Non-pigmented ciliary epithelial cell (primary cell): ENCODE results near the gene ZKSCAN5.

ENCODE experiments used
- DNase-seq: peaks from one replicate; pipeline ENCODE4 v3.0.0-alpha.2; 2010; ENCODE audit warnings: low read depth

ZKSCAN5 gene

GRCh38 chr7:99504603-99505323 is at the start of gene ZKSCAN5:
Gene ZKSCAN5, plus strand, starts transcription at chr7:99504662. Its CDS starts 1,383 bp downstream, at chr7:99506045.
- peak; percentile 86 for DNase-seq

GRCh38 chr7:99455874-99456273 is 48.6 kb upstream of the ZKSCAN5 start:
- DNase-seq, result no peak

DNA sequence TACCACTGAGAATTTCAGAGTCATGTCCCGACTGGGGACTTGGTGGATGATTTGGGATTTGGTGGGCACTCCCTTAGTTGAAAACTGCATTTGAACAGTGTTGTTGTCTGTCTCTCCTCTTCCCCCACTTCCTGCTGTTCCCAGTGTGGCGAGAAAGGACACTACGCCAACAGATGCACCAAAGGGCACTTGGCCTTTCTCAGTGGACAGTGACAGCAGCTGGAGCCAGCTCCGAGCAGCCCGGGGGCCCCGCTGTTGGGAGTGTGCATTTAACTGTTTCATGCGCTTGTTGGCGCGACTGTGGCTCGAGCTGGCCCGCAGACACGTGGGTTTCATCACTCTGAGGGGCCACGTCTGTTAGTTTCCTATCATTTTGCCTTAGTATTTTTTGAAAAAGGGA is 48.2 kb upstream of the ZKSCAN5 start:
- no peak for DNase-seq

- DNase-seq, result no peak
Measured at GRCh38 chr7:99457050-99457649, 47.3 kb upstream of the ZKSCAN5 start.

GRCh38 chr7:99457650-99458493 is 46.6 kb upstream of the ZKSCAN5 start:
- no peak for DNase-seq

DNA sequence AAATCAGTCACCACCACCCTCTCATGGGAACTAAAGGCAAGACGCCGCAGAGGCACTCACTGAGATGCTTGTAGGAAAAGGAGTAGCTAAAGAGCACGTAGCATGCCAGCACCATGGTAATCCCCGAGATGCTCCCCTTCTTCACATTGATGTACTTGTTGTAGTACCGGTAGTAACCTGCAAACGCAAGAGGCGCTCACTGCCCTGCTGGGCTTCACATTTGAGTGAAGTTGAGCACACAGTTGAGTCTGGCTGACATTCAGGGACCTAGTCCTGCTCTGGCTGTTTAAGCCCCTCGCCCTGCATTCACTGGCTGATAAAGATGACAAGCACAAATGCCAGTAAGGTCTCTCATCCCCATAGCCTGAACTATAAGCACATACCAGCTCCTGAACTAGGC is 45.4 kb upstream of the ZKSCAN5 start:
- no peak for DNase-seq

DNA sequence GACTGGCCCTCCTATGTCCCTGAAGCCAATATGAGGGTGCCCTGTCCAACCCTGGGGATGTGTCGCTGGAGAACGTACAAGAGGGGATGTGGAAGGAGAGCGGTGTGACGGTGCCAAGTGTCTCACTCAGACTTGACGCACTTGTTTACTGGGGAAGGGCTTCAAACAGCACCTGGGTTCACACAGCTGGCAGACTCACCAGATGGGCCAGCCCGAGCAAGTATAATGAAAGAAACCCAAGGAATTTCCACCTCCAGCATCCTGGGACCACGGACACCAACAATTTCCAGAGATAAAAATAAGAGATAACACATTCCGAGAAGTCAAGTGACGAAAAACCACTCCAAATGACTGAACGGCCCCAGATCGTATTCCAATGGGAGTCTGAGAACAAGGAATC is 43.8 kb upstream of the ZKSCAN5 start:
- no peak for DNase-seq

GRCh38 chr7:99461221-99461620 is 43.2 kb upstream of the ZKSCAN5 start:
- DNase-seq, result no peak

DNA sequence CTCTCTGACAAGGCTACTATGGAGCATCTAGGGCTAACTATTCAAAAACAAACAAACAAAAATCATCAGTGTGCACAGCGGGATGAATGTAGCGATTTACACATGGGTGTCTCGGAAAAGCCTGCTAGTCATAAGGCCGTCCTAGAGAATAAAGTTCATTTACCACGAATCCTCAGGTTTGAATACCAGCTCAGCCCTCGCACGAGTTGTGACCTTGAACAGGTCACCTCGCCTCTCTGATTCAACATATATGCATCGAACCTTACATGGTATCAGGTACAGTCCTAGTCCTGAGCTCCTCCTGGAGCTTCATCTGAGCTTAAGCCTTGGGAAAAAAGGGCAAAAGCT is 39.1 kb upstream of the ZKSCAN5 start:
- DNase-seq, result no peak

DNA sequence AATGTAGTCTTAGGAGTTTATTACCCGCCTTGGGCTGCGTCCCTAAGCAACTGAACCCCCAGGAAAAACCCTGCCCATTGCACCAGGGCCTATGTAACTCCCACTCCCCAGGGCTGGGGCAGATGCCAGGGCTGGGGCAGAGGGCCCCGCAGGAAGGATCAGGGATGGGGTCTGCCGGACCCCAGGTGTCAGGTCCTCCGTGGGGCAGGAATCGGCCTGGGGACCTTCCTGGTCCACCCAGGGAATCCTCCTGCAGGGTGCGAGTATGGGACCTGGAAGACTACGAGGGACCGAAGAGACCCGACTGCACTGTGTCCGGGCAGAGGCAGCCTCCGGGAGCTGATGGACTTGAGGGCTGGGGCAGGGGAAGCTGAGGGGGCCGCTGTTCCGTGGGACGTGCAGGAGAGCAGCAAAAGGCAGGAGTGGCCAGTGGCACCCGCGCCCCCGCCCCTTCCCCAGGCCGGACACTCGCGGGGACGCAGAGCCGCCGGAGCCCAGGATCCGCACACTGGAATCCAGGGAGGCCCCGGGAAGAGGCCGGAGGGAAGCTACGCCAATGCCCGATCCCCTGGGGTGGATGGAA is 36.0 kb upstream of the ZKSCAN5 start:
- DNase-seq, result no peak

- DNase-seq, result no peak
Measured at GRCh38 chr7:99469381-99470065, 34.9 kb upstream of the ZKSCAN5 start.

DNA sequence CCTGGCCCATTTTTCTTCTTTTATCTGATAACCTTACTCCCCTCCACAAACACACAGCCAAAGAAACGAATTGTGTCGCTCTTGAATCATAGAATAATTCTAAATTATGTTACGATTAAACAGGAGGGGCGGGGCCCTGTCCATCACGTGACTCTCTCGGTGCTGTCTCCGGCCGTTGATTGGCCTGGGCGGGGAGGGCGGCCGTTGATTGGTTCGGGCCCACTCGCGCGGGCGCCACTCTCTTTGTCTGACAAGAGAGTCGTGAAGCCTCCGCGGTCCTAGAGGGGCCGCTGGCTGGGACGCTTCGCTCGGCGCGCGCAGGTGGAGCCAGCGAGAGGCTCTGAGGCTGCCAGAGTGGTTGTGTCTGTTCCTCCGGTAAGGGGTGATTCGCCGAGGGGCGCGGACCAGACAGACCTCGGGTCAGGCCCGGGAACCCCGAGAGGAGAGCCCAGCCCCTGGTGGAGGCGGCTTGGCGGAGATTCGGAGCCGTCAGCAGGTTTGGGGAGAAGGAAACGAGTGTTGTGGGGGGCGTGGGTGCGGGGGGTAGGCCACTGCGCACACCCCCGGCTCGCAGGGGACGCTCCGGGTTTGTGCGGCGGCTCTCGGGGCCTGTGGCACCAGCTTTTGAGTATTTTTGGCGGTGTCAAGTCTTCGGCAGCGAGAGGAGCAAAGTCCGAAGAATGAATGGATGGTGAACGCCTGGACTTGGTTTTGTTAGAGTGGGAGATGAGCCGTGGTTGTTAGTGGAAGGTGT is 31.7 kb upstream of the ZKSCAN5 start, which contains the start of gene ZNF789:
Gene ZNF789 (plus strand): TSS at position 330 of the 754 bp plus-strand sequence. CDS start 3,567 bp downstream, outside the sequence.
- DNase-seq, result peak; percentile 73

GRCh38 chr7:99473315-99473596 is 31.2 kb upstream of the ZKSCAN5 start:
- DNase-seq, result peak; percentile 71

DNA sequence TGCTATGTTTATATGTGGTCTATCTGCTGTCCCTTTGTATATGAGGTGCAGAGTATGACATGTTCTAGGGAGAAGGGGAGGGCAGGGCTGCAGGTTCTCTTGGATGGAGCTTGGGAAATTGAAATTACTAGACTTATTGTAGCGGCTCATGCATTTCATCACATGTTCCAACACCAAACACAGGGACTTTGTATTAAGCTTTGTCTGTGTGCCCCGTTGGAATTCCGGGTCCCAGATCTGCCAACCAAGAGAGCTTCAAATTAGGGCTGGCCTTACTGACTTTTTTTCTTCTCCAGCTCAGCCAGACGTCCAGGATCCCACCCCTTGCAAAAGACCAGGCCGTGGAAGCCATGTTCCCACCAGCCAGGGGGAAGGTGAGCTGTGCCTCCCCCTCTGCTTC is 28.4 kb upstream of the ZKSCAN5 start:
- DNase-seq, result no peak

DNA sequence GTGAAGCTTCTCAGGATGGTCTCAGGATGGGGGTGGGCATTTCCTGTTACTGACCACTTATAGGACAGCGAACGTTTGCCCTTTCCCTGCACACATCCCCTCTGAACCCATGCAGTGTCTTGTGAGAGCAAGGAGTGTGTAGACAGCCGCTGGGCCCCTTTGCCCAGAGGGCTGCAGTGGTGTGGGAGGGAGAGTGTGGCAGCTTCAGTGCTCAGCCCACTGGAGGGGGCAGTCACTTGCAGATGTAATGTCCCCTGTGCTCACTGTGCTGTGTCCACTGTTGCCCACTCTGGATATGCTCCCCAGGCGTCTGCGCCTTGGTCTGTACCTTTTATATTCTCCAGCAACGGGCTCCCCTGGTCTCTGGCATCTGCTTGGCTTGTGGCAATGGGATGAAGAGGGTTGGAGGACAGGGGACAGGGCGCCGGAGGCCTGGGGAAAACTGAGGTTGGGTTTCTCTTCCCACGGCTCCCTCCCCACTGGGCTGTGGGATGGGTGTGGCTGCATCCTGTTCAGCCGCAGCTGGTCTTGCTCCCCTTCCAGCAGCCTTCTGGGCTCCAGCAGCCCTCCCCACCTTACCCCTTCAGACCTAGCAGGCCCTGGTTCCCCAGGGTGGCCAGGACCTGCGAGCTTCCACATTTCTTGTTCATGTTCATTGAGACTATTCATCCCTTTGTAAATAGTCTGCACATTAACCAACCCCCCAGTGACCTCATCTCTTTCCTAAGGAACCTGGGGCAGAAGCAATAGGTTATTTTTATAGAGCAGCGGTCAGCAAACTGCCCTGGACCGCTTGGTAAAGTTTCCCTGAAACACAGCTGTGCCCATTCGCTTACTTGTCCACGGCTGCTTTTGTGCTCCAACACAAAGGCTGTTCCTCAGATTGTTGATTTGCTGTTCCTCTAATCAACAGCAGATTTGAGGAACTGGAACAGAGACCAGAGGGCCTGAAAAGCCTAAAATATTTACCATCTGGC is 25.7 kb upstream of the ZKSCAN5 start:
- no peak for DNase-seq

GRCh38 chr7:99485094-99485493 is 19.4 kb upstream of the ZKSCAN5 start:
- DNase-seq, result no peak

DNA sequence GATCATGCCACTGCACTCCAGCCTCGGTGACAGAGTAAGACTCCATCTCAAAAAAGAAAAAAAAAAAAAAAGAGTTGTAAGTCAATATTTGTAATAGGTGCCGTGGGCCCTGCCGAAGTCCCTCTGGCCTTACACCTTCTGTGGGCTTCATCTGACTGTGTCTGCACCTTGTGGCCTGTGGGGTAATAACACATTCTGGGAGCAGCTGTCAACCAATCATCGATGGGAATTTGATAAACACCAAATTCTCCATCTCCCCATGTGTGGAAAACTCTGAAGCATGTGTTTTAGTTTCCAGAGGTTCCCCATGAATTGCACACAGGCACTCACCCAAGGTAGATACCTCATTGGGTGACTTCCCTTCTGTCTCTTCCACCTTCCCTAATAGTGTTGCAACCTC is 15.2 kb upstream of the ZKSCAN5 start:
- no peak for DNase-seq

DNA sequence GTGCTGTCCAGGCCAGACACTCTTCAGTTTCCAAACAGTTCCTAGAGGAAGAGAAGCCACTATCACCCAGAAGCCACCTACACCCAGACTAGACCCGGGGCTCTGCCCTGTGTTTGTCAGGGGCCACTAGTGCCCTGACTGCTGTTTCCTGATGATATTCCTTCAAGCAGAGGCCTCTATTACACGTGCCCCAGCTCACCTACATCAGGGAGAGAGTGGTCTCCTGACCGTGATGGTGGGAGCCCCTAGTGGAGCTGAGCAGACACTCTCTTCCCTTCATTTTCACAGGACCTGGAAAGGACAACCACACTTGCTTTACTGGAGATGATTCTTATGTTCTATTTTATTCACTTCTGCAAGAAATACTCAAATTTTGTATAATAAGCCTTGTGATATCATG is 13.6 kb upstream of the ZKSCAN5 start:
- no peak for DNase-seq

GRCh38 chr7:99493823-99494222 is 10.6 kb upstream of the ZKSCAN5 start:
- no peak for DNase-seq
